Natural killer cell (primary cell): ENCODE measurements around the gene OXSR1. TPM values are rescaled to one million over a fixed set of nuclear protein-coding genes. Genes with fewer than 3 reads are reported as not detected.
A peak's percentile ranks its signal among the peaks of the same experiment; 100 is the strongest.

Experiments
- ATAC-seq, 3 donors: fragments of 150-1000 bp in 2 of 3; fragments of 200-7000 bp in 1 of 3; cut with Tn5 transposase; 1 replicate in 1 of 3; 2 replicates in 2 of 3; pipeline ENCODE4 v1.10.0; 2021; ENCODE audit warnings: mild to moderate bottlenecking in 2 of 3, moderate library complexity in 2 of 3
- DNase-seq, 2 donors: peaks; one replicate each; pipeline versions ENCODE4 v3.0.0 to v3.0.0-alpha.2; 2013 to 2021; ENCODE audit warnings: mixed read lengths in 1 of 2
- H3K27ac ChIP-seq: one replicate; pipeline ENCODE4 v1.5.1; 2013; ENCODE audit warnings: mild to moderate bottlenecking, low read length
- H3K27me3 ChIP-seq: one replicate; pipeline ENCODE4 v1.6.1; 2013; ENCODE audit warnings: low read length; ENCODE audit not compliant: control insufficient read depth, insufficient read depth
- H3K36me3 ChIP-seq: one replicate; pipeline ENCODE4 v1.6.1; 2013; ENCODE audit warnings: low read length; ENCODE audit not compliant: control insufficient read depth, insufficient read depth
- H3K4me1 ChIP-seq: one replicate; pipeline ENCODE4 v1.6.1; 2013; ENCODE audit warnings: low read length; ENCODE audit not compliant: control insufficient read depth, insufficient read depth
- H3K4me3 ChIP-seq: one replicate; pipeline ENCODE4 v1.5.1; 2013; ENCODE audit warnings: low read length
- H3K9me3 ChIP-seq: one replicate; pipeline ENCODE4 v1.6.1; 2013; ENCODE audit warnings: low read length; ENCODE audit not compliant: control insufficient read depth, insufficient read depth
- H3K27ac Mint-ChIP-seq, 2 donors: one replicate each; pipeline ENCODE4 v1.8.0; 2022; ENCODE audit warnings: mild to moderate bottlenecking in 2 of 2, mixed read lengths in 2 of 2, moderate library complexity in 1 of 2
- H3K27me3 Mint-ChIP-seq, 2 donors: one replicate each; pipeline ENCODE4 v1.8.0; 2022; ENCODE audit warnings: low read depth in 2 of 2, mixed read lengths in 2 of 2
- H3K36me3 Mint-ChIP-seq: one replicate; pipeline ENCODE4 v1.8.0; 2022; ENCODE audit warnings: mixed read lengths
- H3K4me1 Mint-ChIP-seq, 2 donors: one replicate each; pipeline ENCODE4 v1.8.0; 2022; ENCODE audit warnings: mixed read lengths in 2 of 2
- H3K4me3 Mint-ChIP-seq: one replicate; pipeline ENCODE4 v1.8.0; 2022; ENCODE audit warnings: mild to moderate bottlenecking, moderate library complexity, mixed read lengths
- H3K9me3 Mint-ChIP-seq, 2 donors: one replicate each; pipeline ENCODE4 v1.8.0; 2022; ENCODE audit warnings: mixed read lengths in 2 of 2
- CTCF ChIP-seq: fragments of 200-600 bp; IDR thresholded peaks from one replicate; pipeline ENCODE4 v1.8.0; 2022; ENCODE audit warnings: antibody characterized with exemption
- WGBS: methylation state at CpG from one replicate; pipeline ENCODE4 v1.1.7; 2013; ENCODE audit warnings: missing lambda C conversion rate; ENCODE audit not compliant: insufficient coverage; 5-methylcytosine and 5-hydroxymethylcytosine counted together
- intact Hi-C: fragments of 100-400 bp; cut with micrococcal nuclease; formaldehyde crosslinking; loops from one replicate; pipeline ENCODE4 v1.14.2; 2022
- total RNA-seq, 4 donors: library from RNA; stranded (reverse); fragments of 120-200 nt in 1 of 4; gene quantifications; one replicate each; pipeline versions ENCODE4 v1.2.3 to v1.2.4, GENCODE V29; 2013 to 2022

Gene OXSR1
- total RNA-seq, 3 donors from 2014 or later (not counting 1 experiment from before 2014, with no cell fraction given) = 37.2 to 46.1 (median 44.0) TPM

DNA sequence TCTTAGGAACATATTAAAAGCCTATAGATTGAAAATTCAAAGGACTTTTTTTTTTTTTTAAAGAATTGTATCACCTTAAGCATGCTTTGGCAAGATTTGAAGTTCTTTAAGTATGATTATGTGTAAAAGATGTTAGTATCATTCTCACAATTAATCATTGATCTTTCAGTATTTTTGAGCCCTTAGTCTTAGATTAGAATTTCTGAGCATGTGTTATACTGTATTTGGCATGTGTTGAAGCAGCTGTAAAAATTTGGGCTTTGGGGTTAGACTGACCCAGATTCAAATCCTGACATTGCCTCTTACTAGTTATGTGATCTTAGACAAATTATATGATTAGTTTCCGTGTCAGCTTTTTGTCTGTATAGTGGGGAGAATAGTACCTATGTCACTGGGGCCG, 6.3 kb downstream of the OXSR1 start:
- no peak overlapping the region for H3K4me3 Mint-ChIP-seq
- ATAC-seq = no peak
- Histone ChIP-seq H3K27me3 (no peaks in the 10 kb centered on the region), H3K4me1 (peaks cover 4% of the 10 kb centered on the region), H3K9me3 (no peaks in the 10 kb centered on the region), H3K4me3 (no peak overlapping the region), H3K36me3 (no peaks in the 10 kb centered on the region), H3K27ac (no peak overlapping the region)
- H3K4me1 Mint-ChIP-seq = peaks cover 47 to 66% of the 10 kb centered on the region in 2 donors
- no peaks in the 10 kb centered on the region for H3K27me3 Mint-ChIP-seq
- DNase-seq = no peak
- intact Hi-C loops = no loop called here
- 67% methylated on average over 1 of the region's 2 CpGs for WGBS
- no peak overlapping the region for H3K27ac Mint-ChIP-seq
- TF ChIP-seq CTCF = no peak
- no peaks in the 10 kb centered on the region for H3K36me3 Mint-ChIP-seq
- no peaks in the 10 kb centered on the region for H3K9me3 Mint-ChIP-seq

DNA sequence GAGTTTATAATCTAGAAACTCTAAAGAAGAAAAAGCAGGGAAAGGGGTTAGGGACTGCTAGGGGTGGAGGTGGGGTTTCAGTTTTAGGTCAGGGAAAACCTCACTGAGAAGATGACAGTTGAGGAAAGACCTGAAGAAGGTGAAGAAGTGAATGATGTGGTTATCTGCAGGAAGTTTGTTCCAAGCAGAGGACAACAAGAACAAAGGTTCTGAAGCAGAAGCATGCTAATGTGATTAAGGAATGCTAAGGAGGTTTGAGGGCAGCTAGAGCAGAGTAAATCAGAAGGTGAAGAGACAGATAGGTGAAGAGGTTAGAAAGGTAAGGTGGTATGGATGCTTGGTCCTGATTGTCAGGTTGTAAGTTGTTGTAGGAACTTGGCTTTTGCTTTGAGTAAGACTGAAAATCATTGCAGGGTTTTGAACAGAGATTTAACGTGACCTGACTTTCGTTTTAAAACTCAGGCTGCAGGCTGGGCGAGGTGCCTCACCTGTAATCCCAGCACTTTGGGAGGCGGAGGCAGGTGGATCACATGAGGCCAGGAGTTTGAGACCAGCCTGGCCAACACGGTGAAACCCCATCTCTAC, 8.6 kb downstream of the OXSR1 start:
- WGBS = 72% methylated on average over 4 of the region's 5 CpGs

DNA sequence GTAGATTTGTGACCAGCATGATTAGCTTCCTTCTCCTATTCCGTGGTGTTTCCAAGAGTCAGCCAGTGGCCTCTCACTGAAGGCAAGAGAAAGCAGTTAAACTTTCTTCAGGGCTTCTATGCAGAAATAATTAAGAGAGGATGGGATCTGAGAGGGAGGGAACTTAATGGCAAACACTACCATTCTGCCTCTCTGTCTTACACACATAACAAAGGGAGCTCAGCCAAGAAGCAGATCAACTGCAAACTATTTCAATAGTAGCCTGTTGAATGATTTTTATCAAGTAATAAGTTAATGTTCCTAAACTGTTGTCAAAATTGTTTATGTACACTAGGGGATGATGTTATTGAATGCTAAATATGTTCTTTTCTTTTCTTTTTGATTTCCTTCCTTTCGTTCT, 11.8 kb downstream of the OXSR1 start:
- H3K9me3 Mint-ChIP-seq = no peaks in the 10 kb centered on the region
- H3K27me3 Mint-ChIP-seq = no peaks in the 10 kb centered on the region
- H3K36me3 Mint-ChIP-seq = no peaks in the 10 kb centered on the region
- Histone ChIP-seq H3K27ac (no peak overlapping the region), H3K27me3 (no peaks in the 10 kb centered on the region), H3K36me3 (no peaks in the 10 kb centered on the region), H3K4me3 (no peak overlapping the region), H3K4me1 (peaks cover 4% of the 10 kb centered on the region), H3K9me3 (no peaks in the 10 kb centered on the region)
- H3K4me3 Mint-ChIP-seq = no peak overlapping the region
- ATAC-seq = no peak
- intact Hi-C loops = no loop called here
- H3K27ac Mint-ChIP-seq = peak overlapping the region in 1 of 2 donors; percentile 21
- H3K4me1 Mint-ChIP-seq = peaks cover 37 to 53% of the 10 kb centered on the region in 2 donors
- DNase-seq = no peak
- WGBS = 59% methylated on average over 2 of the region's 2 CpGs
- no peak for TF ChIP-seq CTCF

More for the DNA sequence above, 8.6 kb downstream of the OXSR1 start:
- Mint-ChIP-seq H3K27me3 (no peaks in the 10 kb centered on the region), H3K27ac (peak overlapping the region in 1 of 2 donors; percentile 4), H3K4me3 (no peak overlapping the region), H3K9me3 (no peaks in the 10 kb centered on the region), H3K36me3 (no peaks in the 10 kb centered on the region), H3K4me1 (peaks cover 34 to 57% of the 10 kb centered on the region in 2 donors)
- intact Hi-C loops = no loop called here
- TF ChIP-seq CTCF = no peak
- no peak overlapping the region for H3K4me3 ChIP-seq
- peaks cover 4% of the 10 kb centered on the region for H3K4me1 ChIP-seq
- ATAC-seq (no peak), DNase-seq (peak in 1 of 2 donors; percentile 15)
- no peaks in the 10 kb centered on the region for H3K27me3 ChIP-seq
- H3K36me3 ChIP-seq = no peaks in the 10 kb centered on the region
- H3K27ac ChIP-seq = no peak overlapping the region
- H3K9me3 ChIP-seq = no peaks in the 10 kb centered on the region

GRCh38 chr3:38186781-38187180, 21.4 kb downstream of the OXSR1 start:
- DNase-seq (no peak), ATAC-seq (no peak)
- Mint-ChIP-seq H3K4me3 (no peak overlapping the region), H3K9me3 (no peaks in the 10 kb centered on the region), H3K27ac (no peak overlapping the region), H3K27me3 (no peaks in the 10 kb centered on the region), H3K4me1 (peaks cover 8 to 11% of the 10 kb centered on the region in 2 donors), H3K36me3 (no peaks in the 10 kb centered on the region)
- intact Hi-C loops = no loop called here
- Histone ChIP-seq H3K27ac (no peak overlapping the region), H3K4me1 (no peaks in the 10 kb centered on the region), H3K4me3 (no peak overlapping the region), H3K9me3 (no peaks in the 10 kb centered on the region), H3K36me3 (peaks cover 17% of the 10 kb centered on the region), H3K27me3 (no peaks in the 10 kb centered on the region)
- TF ChIP-seq CTCF = no peak
- 100% methylated on average over 1 of the region's 1 CpG for WGBS
